Stimulated activated CD8-positive, alpha-beta memory T cell treated with anti-CD3 and anti-CD28 coated beads, Interleukin-7, amount 100 ng/mL, for 24 hours (primary cell): Measurements from ENCODE around the gene CD180.

ENCODE experiments used
- DNase-seq: peaks from one replicate; pipeline ENCODE4 v3.0.0-alpha.2; 2020; ENCODE audit warnings: low read depth

The CD180 gene

DNA sequence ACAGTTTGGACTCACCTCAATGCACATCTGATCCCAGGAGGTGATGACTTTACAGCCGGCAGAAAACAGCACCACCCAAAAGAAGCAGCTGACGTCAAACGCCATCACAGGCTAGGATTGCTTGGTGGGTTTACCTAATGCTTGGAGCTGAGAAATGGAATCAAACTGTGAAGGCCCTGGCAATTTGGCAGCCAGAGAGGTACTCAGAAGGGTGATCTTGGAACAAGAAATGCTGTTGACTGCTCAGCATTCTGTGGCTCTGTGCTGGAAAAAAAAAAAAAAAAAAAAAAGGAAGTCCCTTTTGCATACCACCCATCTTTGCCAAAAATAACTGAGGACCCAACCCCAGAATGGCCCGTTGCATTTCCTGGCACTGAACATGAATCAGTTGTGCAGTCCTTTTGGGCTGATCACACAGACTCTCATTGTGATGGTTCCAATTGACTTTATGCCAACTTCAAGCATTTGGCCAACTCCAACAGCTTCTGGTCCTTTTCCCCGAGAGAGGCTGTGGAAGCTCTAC, at the start of gene CD180:
Gene CD180, minus strand, starts transcription at position 263 of the 523 bp plus-strand sequence. Its CDS starts 158 bp downstream, at position 105.
- DNase-seq: no peak

DNA sequence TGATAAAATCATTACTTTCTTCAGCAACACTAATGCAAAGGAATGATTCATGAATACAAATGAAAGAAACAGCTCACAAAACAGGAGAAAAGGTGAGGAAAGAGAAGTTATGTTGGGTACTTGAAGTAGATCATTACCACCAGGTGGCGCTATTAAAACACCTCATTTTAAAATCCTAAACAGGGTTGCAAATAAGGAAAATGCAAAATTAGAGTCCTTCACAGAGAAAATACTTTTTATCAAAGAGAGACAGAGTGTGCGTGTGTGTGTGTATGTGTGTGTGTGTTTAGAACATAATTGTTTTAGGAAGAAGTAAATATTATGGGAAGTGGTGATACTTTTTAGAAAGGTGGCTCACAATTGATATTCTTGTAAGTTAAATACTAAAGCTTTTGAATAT, 49.5 kb upstream of the CD180 start:
- no peak for DNase-seq

DNA sequence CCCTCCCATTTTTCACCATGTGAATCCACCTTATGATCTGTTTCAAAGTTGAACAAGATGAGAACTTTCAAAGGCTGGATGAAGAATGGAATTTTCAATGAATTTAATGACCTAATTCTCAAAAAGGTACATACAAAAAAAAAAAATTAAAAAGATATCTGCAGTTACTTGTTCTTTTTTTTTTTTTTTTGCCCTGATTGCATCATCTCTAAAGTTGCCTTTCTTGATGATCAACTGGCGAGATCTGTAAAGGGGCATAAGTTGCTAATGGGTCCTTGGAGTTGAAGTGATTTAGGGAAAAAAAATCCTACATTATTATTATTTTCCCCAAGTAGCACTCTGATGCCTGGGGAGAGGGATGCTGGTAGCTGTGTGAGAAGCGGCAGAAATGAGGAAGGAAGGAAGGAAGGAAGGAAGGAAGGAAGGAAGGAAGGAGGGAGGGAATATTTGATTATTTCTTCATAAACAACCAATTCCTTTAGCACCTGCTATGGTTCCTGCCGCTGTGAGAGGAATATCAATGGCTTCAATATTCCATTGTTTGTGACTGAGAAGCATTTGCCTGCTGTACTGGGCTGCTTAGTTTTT, 48.8 kb upstream of the CD180 start:
- no peak for DNase-seq

DNA sequence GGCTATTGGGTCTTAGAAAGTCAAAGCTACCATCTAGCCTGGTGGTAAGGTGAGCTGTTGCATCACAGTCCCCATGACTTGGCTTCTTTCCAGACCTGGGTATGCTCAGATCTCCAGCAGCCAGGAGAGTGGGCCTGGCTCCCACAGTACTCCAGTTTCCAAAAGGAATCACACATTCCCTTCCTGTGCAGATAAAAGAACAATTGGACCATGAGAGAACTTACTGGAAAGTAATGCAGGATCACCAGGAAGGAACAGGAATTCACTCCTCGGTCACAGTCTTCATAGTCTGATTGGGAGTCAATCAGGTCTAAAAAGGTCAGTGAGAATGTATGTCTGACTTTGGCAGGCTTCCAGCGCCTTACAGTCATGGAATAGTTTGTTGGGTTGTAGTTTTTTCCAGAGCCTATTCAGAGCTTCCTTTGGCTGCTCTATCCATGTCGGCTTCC, 47.8 kb upstream of the CD180 start:
- DNase-seq: no peak

DNA sequence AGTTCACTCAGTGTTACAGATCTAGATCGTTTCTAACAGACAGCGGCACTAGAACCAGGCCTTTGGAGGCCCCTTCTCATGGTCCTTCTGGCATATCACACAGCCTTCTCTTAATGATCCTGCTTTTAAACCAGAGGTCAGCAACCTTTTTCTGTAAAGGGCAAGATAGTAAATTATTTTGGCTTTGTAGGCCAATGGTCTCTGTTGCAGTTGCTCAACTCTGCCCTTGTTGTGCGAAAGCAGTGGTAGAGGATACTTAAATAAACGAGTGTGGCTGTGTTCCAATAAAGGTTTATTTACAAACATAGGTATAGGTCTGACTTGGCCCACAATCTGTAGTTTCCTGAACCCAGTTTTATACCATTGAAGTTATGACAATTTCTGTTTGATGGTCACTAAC, 47.3 kb upstream of the CD180 start:
- no peak for DNase-seq

DNA sequence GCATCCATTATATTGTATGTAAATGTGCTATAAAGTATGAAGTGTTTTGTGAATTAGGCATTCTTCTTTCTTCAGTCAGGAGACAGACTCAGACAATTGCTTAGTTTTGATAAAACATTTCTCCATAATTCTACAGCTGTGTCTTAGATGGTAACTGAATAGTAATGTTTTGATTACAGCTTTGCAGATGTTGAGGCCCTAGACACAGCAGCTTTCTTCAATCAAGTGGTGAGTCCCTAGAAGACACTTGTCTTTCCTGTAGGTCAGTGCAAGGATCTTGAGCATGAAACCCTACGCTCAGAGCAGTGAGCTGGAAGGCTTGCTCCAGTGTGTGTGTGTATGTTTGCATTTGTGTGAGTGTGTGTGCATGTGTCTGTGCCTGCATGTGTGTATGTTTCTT, 46.8 kb upstream of the CD180 start:
- no peak for DNase-seq

DNA sequence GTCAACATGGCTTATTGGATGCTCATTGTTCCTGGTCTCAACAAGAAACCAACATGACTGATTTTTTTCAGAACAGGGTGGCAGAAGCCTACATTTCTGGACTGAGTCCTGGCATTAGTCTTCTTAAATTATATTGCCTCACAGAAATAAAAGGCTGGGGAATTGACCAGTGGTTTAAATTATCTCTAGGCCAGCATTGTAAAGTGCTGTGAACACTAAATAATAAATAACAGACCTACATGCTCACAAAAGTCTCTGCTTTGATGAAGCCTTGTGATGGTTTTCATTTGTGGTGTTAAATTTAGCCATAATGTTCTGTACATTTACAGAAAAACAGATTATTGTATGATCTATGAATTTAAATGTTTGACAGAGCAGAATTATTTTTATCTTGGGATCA, 44.7 kb upstream of the CD180 start:
- DNase-seq: no peak

DNA sequence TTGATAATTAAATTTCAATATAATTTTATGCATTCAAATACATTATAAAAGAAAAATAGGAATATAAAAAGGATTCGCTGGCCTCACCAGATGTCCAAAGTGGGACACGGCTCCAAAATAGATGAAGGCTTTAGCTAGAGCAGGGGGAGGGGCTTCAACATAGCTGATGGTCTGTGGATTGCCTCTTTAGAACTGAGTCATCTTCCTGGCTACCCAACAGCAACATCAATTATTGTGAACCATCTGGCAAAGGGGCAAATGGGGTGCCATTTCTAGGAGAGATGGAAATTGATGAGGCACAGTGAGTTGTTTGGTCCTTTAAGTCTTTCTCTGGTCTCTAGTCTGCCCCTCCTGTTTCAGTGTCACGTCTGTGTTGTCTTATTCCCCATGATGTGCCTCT, 44.2 kb upstream of the CD180 start:
- no peak for DNase-seq

DNA sequence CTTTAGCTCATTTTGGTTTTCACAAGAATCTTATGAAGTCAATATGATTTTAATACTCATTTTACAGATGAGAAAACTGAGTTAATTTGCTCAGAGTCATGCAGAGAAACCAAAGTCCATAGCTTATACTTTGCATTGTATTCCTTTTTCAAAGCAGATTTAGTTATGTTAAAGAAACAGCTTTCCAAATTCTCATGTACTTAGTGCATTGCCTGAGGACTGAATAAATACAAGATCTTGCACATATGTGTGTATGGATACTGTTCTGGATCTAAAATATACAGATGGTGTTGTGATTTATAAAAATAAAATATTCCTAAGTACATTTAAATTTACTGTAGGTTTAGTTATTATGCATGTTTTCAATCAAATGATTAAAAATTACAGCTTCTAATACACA, 43.5 kb upstream of the CD180 start:
- no peak for DNase-seq

DNA sequence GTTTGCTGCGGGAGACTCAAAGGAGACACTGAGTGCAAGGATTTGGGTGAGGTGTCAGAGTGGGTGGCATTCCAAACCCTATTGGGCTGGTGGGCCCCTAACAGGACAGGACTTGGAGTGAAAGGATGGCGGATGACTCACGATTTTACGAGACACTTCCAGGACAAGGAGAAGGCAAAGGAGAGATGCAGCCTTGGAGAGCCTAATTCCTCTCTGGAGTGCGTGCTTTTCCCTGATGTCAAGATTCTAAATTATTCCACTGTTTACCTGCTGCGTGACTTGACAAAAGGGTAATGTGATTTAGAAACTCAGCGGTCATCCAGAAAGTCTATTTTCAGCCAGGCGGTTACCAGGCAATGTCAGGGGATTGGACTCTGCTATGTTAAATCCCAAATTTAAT, 41.6 kb upstream of the CD180 start:
- DNase-seq: no peak

DNA sequence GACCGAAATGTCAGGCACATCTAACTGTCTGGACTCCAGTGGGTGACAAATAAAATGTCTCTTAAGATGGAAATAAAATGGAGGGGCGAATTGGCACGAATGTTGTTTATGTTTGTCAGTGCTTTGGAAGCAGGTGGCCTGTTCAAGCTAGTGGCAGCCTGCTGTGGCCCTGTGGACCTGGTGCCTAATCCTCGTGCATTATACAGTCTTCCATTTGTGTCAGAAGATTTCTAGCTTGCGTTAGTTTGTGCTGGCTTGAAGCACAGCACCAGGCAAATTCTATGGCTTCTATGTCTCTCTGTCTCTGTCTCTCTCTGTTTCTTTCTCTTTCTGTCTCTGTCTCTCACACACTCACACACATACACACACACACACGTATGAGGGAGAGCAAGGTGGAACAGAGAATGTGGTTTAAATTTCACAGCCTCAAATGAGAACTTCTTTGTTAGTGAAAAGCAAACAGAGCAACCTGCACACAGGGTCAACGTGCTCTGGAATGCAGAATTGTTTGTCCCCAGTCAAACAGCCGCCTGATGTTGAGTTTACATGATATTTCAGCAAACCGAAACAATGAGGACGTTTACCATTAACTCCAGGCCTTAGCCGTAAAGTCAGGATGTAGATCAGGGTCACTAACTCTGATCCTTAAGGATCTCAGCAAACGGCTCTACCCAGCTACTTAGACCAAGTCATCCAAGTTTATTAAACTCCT, 39.0 kb upstream of the CD180 start:
- no peak for DNase-seq

DNA sequence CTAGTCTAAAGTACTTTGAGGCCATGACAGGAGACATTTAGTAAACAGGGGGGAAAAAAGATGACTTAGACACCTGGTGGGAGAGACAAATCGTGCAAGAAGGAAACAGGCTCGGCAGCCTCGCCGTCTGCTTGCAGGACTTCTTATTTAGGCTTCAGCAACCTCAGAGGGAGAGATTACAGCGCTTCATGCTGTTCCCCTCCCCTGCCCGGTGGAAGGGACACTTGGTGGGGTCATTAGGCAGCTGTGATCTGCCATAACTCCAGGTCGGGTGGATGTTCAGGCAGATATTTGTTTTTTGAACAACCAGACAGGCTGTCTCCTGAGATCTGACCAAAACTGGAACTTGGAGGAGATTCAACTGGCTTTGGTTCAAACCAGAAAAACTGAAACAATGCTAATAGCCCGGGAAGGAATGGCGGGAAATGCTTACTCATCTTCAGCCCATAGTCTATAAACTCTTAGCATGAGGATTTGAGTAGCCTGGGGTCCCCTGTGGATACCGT, 38.1 kb upstream of the CD180 start:
- no peak for DNase-seq

DNA sequence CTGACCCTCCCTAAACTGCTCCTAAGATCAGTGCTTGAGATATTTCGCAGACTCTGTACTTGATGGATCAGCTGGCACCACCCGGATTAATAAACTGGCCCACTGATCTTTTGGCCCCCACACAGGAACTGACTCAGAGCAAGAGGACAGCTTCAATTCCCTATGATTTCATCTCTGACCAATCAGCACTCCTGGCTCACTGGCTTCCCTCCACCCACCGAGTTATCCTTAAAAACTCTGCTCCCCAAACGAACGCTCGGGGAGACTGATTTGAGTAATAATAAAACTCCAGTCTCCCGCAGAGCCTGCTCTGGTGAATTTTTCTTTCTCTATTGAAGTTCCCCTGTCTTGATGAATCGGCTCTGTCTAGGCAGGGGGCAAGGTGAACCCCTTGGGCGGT, 36.5 kb upstream of the CD180 start:
- DNase-seq: no peak

DNA sequence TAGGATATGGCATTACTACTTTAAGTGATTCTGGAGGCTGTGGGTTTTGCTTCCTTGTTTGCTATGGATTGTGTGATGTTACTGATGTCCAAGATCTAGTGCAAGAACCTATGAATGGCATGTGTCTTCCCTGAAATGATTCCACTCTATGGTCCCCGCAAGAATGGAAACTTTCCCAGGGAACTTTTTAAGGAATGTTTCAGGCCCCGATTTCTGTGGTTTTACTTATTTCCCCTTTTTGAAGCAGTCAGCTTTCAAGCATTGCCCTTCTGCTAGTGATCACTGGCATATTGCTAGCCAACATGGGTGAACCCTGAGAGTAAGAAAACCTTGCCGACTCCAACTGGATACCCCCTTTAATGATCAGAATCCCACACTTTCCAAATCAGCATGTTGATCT, 26.6 kb upstream of the CD180 start:
- no peak for DNase-seq

DNA sequence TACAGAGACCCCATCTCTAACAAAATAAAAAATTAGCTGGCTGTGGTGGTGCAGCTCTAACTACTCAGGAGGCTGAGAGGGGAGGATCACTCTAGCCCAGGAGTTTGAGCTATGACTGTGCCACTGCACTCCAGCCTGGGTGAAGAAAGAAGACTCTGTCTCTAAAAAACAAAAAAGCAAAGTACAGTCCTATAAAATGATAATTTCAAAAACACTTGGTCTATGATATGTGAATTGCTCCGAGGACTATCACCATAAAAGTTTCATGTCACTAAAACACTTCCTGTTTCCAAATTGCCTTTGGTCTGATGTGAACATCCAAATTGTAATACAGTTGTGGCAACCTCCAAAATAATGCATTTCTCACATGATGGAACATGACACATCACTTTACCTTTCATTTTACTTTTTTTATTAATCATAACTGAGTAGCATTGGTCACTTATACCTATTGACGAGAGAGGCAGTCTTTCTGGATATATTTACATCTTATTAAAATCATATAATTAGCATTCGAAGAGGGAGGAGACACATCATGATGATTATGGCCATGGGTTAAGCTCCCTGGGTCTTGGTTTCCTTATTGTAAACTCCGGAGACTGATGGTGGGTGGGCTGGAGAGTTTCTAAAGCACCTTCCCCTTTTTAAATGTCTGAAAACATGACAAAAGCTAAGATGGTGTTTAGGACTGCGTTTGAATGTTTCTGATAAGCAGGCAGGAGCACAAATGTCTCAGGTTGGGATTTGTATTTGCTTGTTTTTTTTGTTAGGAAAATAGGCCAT, 25.8 kb upstream of the CD180 start:
- no peak for DNase-seq

DNA sequence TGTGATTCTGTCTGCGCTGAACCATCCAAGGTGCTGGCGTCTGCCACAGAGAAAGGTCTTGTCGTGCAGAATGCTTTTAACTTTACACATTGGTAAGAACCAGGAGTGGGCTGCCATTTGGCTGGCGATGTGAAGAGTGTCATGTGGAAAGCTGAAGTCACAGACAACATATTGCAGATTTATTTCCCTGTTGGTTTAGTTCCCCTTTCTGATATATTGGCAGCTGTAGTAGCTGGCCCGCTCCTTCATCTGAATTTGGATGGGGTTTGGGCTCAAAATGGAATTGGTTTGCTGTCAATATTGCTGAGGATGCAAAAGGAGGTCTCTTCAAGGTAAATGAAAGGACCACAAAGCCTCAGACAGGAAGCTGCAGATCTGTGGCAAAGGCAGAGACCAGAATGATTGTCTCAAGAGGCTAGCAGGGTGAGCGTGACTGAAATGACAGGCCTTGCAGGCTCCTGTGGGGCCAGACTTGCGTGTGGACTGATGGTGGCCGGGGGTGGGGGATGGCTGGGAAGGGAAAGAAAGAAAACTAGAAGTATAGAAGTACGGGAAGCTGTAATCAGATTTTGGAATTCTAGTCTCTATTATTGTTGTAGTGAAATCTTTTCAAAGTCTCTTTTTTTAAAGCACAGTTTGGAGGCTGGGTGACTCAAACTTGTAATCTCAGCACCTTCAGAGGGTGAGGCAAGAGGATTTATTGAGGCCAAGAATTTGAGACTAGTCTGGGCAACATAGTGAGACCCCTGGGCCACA, 25.1 kb upstream of the CD180 start:
- no peak for DNase-seq

DNA sequence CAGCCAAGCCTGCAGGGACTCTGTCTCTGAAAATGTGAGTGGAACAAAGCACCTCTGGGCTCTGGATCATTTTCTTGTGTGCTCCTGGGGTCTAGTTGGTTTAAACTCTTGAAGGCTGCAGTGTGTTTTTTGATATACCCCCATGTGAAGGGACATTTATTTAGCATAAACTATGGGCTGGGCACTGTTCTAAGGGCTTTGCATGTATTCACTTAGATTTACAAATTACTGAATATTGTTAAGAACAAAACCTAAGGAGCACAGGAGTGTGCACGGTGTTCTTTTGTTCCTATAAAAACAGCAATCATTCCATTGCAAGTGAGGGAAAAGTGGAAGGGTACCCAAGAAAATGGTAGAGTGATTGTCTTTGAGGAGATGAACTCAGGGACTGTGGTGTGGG, 20.0 kb upstream of the CD180 start:
- no peak for DNase-seq

DNA sequence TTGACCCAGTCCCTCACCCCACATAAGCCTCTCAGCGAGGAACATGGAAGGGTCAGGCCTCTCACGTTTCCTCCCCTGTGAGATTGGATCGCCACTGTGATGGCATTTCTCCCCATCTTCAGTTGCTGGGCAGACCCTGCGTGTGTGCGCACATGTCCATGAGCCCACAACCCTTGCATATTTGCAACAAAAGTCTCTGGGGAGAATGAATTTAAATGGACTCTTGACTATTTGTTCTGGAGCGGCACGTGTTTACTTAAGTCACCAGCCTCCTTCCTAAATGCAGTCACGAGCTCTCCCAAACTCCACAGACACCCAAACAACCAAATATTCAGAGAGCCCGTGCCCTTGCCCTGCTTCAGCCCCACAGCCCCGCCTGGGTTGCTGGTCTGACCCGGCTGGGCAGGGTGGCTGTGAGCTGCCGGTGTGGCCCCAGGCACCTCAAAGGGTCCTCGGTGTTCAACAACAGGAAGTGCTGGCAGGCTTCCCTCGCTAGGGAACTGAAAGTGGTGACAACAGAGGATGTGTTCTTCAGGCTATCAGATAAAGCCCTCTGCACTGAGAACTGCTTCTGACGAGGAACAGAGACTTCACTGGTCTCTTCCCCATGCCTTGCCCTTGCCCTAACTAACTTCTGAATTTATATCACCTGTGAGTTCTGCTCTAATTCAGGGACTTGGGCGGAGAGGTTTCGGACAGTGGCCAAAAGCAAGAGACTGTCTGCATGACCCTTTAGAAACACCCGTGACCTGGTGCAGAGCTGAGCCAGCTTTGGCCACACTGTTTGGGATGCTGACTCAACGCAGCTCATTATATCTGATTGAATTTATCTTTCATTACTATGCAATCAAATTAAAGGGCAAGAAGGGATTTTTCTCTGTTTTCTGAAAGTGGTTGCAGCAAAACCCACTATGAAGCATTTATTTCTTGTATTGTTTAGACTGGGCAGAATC, 19.2 kb upstream of the CD180 start:
- DNase-seq: peak; percentile 21

DNA sequence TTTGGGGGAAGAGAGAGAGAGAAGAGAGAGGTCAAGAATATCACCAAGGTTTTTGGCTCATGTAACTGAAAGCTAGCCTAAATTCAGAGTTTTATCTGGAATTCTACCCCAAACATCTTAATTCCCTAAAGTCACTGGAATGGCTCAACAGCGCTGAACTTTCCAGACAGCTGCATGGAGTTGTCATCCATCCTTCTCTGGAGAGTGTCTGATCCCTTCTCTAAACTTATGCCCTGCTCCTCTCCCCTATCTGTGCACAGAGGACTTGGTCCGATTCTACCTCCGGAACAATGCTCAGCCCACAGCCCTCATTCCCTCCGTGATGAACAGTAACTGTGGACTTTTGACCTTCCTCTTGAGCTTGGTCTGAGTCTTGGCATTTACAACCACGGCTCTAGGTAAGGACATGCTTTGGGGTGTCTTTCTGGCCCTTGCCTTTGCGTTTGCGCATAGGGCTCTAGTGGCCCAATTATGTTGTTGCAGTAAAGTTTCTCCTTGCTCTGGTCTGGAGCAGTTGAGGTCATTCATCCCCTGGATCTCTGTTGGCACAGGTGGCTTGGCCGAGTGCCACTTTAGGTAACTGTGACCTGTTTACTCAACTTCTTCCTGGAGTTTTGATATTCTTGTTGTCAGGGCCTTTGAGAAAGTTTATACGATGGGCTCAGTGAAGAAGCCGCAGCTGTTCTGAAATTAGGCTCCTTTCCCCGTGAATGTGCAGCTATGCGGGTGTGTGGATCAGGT, 18.3 kb upstream of the CD180 start:
- no peak for DNase-seq

DNA sequence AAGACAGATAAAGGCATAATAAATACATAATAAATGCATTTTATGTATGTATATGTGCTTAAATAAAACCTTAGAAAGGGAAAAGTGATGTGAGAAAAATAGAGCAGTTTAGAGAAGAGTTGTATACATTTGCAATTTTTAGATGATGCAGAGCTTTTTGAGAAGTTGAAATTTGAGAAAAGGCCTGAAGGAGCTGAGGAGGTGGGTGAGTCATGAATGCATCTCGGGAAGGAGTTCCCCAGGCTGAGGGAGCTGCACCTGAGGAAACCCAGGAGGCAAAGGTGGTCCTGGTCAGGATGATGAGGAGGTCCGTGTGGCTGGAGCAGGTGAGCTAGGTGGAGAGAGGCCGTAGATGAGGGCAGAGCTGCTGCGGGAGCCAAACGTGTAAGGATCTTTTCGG, 17.4 kb upstream of the CD180 start:
- DNase-seq: no peak
